CD4-positive, alpha-beta T cell treated with Interleukin-4 for 4 hours (primary cell): ENCODE data around the gene HES5.

ENCODE experiments used
- DNase-seq: peaks from one replicate; pipeline ENCODE4 v3.0.0-alpha.2; 2020

The HES5 gene

GRCh38 chr1:2513939-2514652 is 16.0 kb downstream of the HES5 start:
- no peak for DNase-seq

DNA sequence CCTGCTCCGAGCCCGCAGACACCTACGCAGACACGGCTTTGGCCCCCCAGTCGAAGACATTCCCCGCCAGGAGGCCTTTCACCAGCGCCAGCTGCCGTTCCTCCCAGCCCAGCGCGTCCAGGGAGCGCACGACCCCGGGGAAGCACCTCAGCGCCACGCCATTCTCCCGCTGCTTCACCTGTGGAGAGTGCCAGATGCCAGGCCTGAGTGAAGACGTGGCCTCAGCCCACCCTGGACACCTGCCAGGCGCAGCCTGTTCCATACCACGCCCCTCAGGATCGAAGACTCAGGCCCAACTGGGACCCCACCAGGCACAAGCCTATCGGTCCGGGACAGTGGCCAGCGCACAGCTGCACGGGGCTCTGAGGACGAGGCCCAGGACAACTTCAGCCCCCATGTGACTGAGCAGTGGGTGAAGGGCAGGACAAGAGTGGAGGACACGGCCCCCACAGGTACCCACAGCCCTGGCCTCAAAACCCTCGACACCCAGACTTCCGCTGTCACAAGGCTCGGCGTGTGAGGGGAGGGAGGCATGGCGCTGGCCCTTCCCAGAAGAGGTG is 17.1 kb downstream of the HES5 start:
- DNase-seq: no peak

DNA sequence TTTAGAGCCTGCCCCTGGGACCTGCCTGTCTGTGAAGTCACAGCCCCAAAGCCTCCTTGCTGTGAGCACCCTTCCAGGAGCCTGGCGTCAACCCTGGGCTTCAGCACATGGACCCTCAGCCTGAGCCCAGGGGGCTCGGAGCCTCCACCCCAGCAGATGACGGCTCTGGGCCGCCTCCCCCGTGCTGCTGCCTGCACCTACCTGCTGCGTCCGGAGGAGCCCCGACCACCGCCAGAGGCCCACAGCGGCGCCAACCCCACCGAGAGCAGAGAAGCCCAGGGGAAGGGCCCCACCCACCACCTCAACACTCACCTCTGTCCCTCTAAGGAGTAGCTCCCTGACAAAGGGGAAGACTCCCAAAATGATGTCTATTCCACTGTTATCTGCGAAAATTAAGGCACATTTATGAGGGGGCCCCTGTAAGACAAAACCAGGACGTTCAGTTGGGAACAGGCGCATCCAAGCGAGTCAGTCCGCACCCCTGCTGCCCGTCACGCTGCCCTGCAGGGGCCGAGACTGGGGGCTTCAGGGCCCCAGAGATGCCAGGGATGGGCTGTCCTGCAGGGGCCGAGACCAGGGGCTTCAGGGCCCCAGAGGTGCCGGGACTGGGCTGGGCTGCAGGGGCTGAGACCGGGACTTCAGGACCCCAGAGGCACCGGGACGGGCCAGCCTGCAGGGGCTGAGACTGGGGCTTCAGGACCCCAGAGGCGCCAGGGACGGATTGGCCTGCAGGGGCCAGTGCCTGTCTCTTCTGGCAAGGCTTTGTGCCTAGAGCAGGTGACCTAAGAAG is 19.5 kb downstream of the HES5 start:
- DNase-seq: no peak

DNA sequence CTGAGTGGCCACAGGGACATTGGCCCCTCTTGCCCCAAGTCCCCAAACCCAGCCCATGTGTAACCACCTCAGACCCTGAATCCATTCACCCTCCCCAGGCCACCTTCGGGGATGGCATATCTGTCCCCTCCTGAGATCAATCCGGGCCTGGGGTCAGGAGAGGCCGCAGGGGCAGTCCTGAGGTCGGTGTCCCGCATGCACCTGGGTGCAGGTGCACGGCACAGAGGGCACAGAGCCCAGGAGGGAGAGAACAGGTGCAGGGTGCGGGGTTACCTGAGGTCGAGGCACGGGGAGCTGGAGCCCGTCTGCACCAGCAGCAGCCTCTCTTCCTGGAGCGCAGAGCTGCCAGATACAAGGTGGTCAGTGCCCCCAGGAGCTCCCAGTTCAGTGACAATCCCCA is 20.5 kb downstream of the HES5 start:
- no peak for DNase-seq

- no peak for DNase-seq
Observed at GRCh38 chr1:2508751-2509150, 21.3 kb downstream of the HES5 start.

- no peak for DNase-seq
Observed at GRCh38 chr1:2508180-2508579, 21.9 kb downstream of the HES5 start.

- no peak for DNase-seq
Observed at GRCh38 chr1:2507744-2508155, 22.3 kb downstream of the HES5 start.

GRCh38 chr1:2506901-2507565 is 23.0 kb downstream of the HES5 start:
- no peak for DNase-seq

- no peak for DNase-seq
Observed at GRCh38 chr1:2506007-2506860, 23.8 kb downstream of the HES5 start.

- DNase-seq: no peak
Observed at GRCh38 chr1:2505461-2505994, 24.5 kb downstream of the HES5 start.

- DNase-seq: no peak
Observed at GRCh38 chr1:2504949-2505272, 25.2 kb downstream of the HES5 start.

DNA sequence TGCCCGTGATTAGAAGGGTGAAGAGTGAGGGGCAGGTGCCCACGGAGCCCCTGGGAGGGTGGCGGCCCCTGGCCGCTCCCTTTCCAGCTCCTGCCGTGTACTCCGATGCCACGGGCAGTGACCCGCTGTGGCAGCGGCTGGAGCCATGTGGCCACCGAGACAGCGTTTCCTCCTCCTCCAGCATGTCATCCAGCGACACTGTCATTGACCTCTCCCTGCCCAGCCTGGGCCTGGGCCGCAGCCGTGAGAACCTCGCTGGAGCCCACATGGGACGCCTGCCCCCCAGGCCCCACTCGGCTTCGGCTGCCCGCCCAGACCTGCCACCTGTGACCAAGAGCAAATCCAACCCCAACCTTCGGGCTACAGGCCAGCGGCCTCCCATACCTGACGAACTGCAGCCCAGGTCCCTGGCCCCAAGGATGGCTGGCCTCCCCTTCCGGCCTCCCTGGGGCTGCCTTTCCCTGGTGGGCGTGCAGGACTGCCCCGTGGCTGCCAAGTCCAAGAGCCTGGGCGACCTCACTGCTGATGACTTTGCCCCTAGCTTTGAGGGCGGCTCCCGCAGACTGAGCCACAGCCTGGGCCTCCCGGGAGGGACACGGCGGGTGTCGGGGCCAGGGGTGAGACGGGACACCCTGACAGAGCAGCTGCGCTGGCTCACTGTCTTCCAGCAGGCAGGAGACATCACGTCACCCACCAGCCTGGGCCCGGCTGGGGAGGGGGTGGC is 25.7 kb downstream of the HES5 start:
- no peak for DNase-seq

- DNase-seq: no peak
Observed at GRCh38 chr1:2503554-2504224, 26.4 kb downstream of the HES5 start.

- DNase-seq: no peak
Observed at GRCh38 chr1:2502661-2503553, 27.2 kb downstream of the HES5 start.

DNA sequence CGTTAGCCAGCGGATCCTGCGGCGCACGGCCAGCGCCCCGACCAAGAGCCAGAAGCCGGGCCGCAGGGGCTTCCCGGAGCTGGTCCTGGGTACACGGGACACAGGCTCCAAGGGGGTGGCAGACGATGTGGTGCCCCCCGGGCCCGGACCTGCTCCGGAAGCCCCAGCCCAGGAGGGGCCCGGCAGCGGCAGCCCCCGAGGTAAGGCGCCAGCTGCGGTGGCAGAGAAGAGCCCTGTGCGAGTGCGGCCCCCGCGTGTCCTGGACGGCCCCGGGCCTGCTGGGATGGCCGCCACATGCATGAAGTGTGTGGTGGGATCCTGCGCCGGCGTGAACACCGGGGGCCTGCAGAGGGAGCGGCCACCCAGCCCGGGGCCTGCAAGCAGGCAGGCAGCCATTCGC is 27.9 kb downstream of the HES5 start:
- DNase-seq: no peak

DNA sequence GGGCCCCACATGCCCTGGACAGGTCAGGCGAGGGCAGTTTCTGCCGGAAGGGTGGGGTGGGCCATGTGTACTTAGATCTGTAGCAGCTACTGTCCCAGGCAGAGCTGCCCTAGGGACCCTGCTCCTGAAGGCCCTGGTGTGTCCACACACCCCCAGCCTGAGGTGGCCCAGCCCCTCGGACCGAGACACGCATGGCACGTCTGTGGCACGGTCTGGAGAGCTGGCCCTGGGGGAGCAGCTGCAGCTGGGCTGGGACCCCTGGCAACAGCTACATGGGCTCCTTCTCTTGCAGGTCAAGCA is 28.3 kb downstream of the HES5 start:
- no peak for DNase-seq

- no peak for DNase-seq
Observed at GRCh38 chr1:2501041-2501819, 28.8 kb downstream of the HES5 start.

DNA sequence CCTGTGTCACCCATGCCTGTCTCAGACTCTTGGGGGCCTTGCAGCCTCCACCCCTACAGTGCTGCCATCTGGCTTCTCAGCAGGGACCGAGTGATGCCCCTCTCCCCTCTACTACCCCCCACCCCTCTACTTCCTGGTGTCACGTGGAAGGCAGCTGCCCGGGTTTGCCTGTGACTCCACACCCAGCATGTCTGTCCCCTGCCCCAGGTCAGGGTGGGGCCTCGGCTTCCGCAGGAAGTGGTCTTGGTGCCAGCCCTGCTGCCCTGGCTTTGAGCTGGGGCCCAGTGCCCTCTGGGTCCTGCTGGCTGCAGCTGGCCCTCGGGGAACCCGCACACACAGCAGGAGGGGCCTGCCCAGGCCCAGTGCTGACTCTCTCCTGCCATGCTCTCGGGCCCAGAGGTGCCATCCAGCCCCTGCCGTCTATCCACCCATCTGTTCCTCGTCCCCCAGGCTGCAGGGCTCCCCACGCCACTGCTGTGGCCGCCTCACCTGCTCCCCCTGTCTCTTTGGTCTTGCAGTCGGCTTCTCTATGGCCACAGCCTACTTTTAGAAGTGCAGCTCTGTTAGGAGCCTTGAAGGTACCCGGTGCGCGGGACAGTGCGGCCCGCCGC is 30.0 kb downstream of the HES5 start:
- peak; percentile 24 for DNase-seq

DNA sequence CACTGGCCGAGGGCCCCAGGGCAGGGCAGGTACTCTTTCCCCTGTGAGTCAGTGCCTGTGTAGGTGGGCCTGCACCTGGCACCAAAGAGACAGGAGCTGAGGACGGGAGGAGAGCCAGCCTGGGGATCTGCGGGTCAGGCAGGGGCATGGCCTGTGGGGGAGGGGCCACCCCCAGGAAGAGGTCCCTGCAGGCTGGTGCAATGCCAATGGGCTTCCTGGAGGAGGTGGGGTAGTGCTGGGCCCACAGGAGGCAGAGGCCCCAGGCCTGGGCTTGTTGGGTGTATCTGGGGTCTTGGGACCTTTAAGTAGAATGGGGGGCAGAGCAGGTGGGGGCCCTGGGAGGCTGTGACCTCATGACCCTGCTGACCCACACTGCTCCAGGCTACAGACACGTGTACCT is 30.8 kb downstream of the HES5 start:
- no peak for DNase-seq
